Liver (tissue), 9 donors: ENCODE data around the gene DTNA. TPM values are rescaled to one million over a fixed set of nuclear protein-coding genes. Genes with fewer than 3 reads are reported as not detected.

Experiments used
- DNase-seq: peaks from one replicate; pipeline ENCODE4 v3.0.0-alpha.2; 2017; ENCODE audit warnings: low spot score
- H3K27ac ChIP-seq, 2 donors: one replicate each; pipeline ENCODE4 v1.7.0; 2013; ENCODE audit warnings: inconsistent platforms in 2 of 2, low read length in 2 of 2, control low read depth in 1 of 2, low read depth in 1 of 2, mild to moderate bottlenecking in 1 of 2
- H3K27me3 ChIP-seq, 4 donors: one replicate each; pipeline versions ENCODE4 v1.6.1 to v1.7.0; 2013; ENCODE audit warnings: low read length in 3 of 4, inconsistent platforms in 1 of 4, mild to moderate bottlenecking in 1 of 4, moderate library complexity in 1 of 4; ENCODE audit not compliant: control insufficient read depth in 4 of 4, insufficient read depth in 4 of 4
- H3K36me3 ChIP-seq, 4 donors: one replicate each; pipeline versions ENCODE4 v1.6.1 to v1.7.0; 2013; ENCODE audit warnings: low read length in 3 of 4, mild to moderate bottlenecking in 3 of 4, low read depth in 1 of 4, moderate library complexity in 1 of 4; ENCODE audit not compliant: control insufficient read depth in 4 of 4, insufficient read depth in 3 of 4
- H3K4me1 ChIP-seq, 4 donors: one replicate each; pipeline versions ENCODE4 v1.6.1 to v1.7.0; 2013; ENCODE audit warnings: low read length in 3 of 4, mild to moderate bottlenecking in 3 of 4, moderate library complexity in 1 of 4; ENCODE audit not compliant: control insufficient read depth in 4 of 4, insufficient read depth in 4 of 4
- H3K4me3 ChIP-seq, 3 donors: one replicate each; pipeline versions ENCODE4 v1.6.1 to v1.7.0; 2013; ENCODE audit warnings: low read length in 3 of 3, control low read depth in 1 of 3, low read depth in 1 of 3, mild to moderate bottlenecking in 1 of 3
- H3K9ac ChIP-seq, 2 donors: one replicate each; pipeline ENCODE4 v1.7.0; 2013; ENCODE audit warnings: low read length in 2 of 2, mild to moderate bottlenecking in 2 of 2, moderate library complexity in 2 of 2, control low read depth in 1 of 2, low read depth in 1 of 2
- H3K9me3 ChIP-seq, 4 donors: one replicate each; pipeline versions ENCODE4 v1.6.1 to v1.7.0; 2013; ENCODE audit warnings: low read length in 3 of 4; ENCODE audit not compliant: control insufficient read depth in 4 of 4
- EGR1 ChIP-seq, 2 donors: IDR thresholded peaks; 2 replicates each; pipeline ENCODE4 v1.6.1; 2016 to 2018; ENCODE audit warnings: antibody characterized with exemption in 2 of 2, low read depth in 2 of 2
- FOXA1 ChIP-seq: IDR thresholded peaks from 2 replicates; pipeline ENCODE4 v1.6.1; 2016; ENCODE audit warnings: antibody characterized with exemption
- FOXA2 ChIP-seq: IDR thresholded peaks from 2 replicates; pipeline ENCODE4 v1.6.1; 2016; ENCODE audit warnings: antibody characterized with exemption
- GABPA ChIP-seq, 2 donors: IDR thresholded peaks in 1 of 2; conservative IDR thresholded peaks in 1 of 2; 2 replicates each; pipeline ENCODE4 v1.6.1; 2016; ENCODE audit warnings: antibody characterized with exemption in 2 of 2, mild to moderate bottlenecking in 1 of 2, moderate library complexity in 1 of 2
- HNF4A ChIP-seq, 2 donors: conservative IDR thresholded peaks; 2 replicates each; pipeline ENCODE4 v1.6.1; 2016; ENCODE audit warnings: antibody characterized with exemption in 2 of 2, mild to moderate bottlenecking in 2 of 2
- HNF4G ChIP-seq: IDR thresholded peaks from 2 replicates; pipeline ENCODE4 v1.6.1; 2016; ENCODE audit warnings: antibody characterized with exemption
- JUND ChIP-seq, 2 donors: IDR thresholded peaks; 2 replicates each; pipeline ENCODE4 v1.6.1; 2016; ENCODE audit warnings: antibody characterized with exemption in 2 of 2
- MAX ChIP-seq: IDR thresholded peaks from 2 replicates; pipeline ENCODE4 v1.6.1; 2016; ENCODE audit warnings: antibody characterized with exemption
- NR2F2 ChIP-seq: IDR thresholded peaks from 2 replicates; pipeline ENCODE4 v1.6.1; 2016; ENCODE audit warnings: antibody characterized with exemption
- RAD21 ChIP-seq, 2 donors: IDR thresholded peaks; 2 replicates each; pipeline ENCODE4 v1.6.1; 2016; ENCODE audit warnings: antibody characterized with exemption in 2 of 2, mild to moderate bottlenecking in 2 of 2
- RXRA ChIP-seq, 2 donors: IDR thresholded peaks; 2 replicates each; pipeline ENCODE4 v1.6.1; 2017 to 2018; ENCODE audit warnings: antibody characterized with exemption in 2 of 2, mild to moderate bottlenecking in 1 of 2
- SP1 ChIP-seq: IDR thresholded peaks from 2 replicates; pipeline ENCODE4 v1.6.1; 2018; ENCODE audit warnings: antibody characterized with exemption, mild to moderate bottlenecking
- TAF1 ChIP-seq: conservative IDR thresholded peaks from 2 replicates; pipeline ENCODE4 v1.6.1; 2016; ENCODE audit warnings: antibody characterized with exemption, mild to moderate bottlenecking
- YY1 ChIP-seq: IDR thresholded peaks from 2 replicates; pipeline ENCODE4 v1.6.1; 2016; ENCODE audit warnings: antibody characterized with exemption, mild to moderate bottlenecking
- WGBS: extraction: QIAGEN DNeasy Blood & Tissue Kit; methylation state at CpG from one replicate; pipeline ENCODE4 v1.1.7; 2013; 5-methylcytosine and 5-hydroxymethylcytosine counted together
- polyA plus RNA-seq, 2 donors: library from polyadenylated mRNA; stranded (reverse) in 1 of 2; unstranded in 1 of 2; fragments of 200-250 nt in 1 of 2; fragments of >200 nt in 1 of 2; fragmentation: Nextera tagmentation in 1 of 2; extraction: Ambion mirVana in 1 of 2; gene quantifications; one replicate each; pipeline versions ENCODE4 v1.2.1 to v1.2.3, GENCODE V29; 2013 to 2015
- total RNA-seq, 2 donors: library from RNA; depleted of rRNA; stranded (reverse); fragments of >200 nt; gene quantifications; one replicate each; pipeline ENCODE4 v1.2.3, GENCODE V29; 2014
- TF ChIP-seq, protein P1 (sequence below): IDR thresholded peaks from 2 replicates; pipeline ENCODE4 v1.6.1; 2016; ENCODE audit warnings: antibody characterized with exemption, mild to moderate bottlenecking
- TF ChIP-seq, protein P2 (sequence below): fragments of 150-350 bp; IDR thresholded peaks from 2 replicates; pipeline ENCODE4 v1.5.1; 2017; ENCODE audit warnings: improper control_type of control experiment, low read depth, low read length; ENCODE audit not compliant: missing input control
- TF ChIP-seq, protein P3 (sequence below): IDR thresholded peaks from 2 replicates; pipeline ENCODE4 v1.6.1; 2016; ENCODE audit warnings: antibody characterized with exemption
- donor health status: healthy.
- donor health status: healthy.
- donor health status: healthy.
- donor health status: healthy.
- donor health status: healthy.

Gene DTNA
- total and polyA plus RNA-seq, 4 donors: 0.33 to 3.2 (median 1.4) TPM

DNA sequence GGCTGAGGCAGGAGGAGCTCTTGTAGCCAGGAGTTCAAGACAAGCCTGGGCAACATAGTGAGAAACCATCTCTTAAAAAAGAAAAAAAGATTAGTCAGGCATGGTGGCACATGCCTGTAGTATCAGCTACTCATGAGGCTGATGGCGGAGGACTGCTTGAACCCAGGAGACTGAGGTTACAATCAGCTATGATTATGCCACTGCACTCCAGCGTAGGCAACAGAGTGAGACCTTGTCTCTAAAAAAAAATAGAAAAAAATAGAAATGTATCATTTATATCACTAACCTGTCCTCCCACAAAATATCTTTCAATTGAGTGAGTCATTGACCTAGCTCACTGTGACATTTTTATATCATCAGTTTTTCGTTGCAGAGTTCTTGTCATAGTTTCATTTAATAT lies 152.5 kb downstream of the DTNA start:
- no peaks in the 10 kb centered on the region for H3K9me3 ChIP-seq
- no peak overlapping the region for H3K9ac ChIP-seq
- TF ChIP-seq FOXA1: no peak
- TF ChIP-seq RXRA (IDR thresholded peaks at IDR 0.05): no peak
- TF ChIP-seq HNF4G: no peak
- TF ChIP-seq SP1: no peak
- TF ChIP-seq GABPA (IDR thresholded peaks at IDR 0.05 in 1 of 2, conservative IDR thresholded peaks at IDR 0.05 in 1 of 2): no peak
- TF ChIP-seq FOXA2: no peak
- no peak for TF ChIP-seq NR2F2
- TF ChIP-seq HNF4A (conservative IDR thresholded peaks at IDR 0.05): no peak
- TF ChIP-seq RAD21 (IDR thresholded peaks at IDR 0.05): no peak
- TF ChIP-seq, protein P1, sequence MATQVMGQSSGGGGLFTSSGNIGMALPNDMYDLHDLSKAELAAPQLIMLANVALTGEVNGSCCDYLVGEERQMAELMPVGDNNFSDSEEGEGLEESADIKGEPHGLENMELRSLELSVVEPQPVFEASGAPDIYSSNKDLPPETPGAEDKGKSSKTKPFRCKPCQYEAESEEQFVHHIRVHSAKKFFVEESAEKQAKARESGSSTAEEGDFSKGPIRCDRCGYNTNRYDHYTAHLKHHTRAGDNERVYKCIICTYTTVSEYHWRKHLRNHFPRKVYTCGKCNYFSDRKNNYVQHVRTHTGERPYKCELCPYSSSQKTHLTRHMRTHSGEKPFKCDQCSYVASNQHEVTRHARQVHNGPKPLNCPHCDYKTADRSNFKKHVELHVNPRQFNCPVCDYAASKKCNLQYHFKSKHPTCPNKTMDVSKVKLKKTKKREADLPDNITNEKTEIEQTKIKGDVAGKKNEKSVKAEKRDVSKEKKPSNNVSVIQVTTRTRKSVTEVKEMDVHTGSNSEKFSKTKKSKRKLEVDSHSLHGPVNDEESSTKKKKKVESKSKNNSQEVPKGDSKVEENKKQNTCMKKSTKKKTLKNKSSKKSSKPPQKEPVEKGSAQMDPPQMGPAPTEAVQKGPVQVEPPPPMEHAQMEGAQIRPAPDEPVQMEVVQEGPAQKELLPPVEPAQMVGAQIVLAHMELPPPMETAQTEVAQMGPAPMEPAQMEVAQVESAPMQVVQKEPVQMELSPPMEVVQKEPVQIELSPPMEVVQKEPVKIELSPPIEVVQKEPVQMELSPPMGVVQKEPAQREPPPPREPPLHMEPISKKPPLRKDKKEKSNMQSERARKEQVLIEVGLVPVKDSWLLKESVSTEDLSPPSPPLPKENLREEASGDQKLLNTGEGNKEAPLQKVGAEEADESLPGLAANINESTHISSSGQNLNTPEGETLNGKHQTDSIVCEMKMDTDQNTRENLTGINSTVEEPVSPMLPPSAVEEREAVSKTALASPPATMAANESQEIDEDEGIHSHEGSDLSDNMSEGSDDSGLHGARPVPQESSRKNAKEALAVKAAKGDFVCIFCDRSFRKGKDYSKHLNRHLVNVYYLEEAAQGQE: no peak
- TF ChIP-seq, protein P2, sequence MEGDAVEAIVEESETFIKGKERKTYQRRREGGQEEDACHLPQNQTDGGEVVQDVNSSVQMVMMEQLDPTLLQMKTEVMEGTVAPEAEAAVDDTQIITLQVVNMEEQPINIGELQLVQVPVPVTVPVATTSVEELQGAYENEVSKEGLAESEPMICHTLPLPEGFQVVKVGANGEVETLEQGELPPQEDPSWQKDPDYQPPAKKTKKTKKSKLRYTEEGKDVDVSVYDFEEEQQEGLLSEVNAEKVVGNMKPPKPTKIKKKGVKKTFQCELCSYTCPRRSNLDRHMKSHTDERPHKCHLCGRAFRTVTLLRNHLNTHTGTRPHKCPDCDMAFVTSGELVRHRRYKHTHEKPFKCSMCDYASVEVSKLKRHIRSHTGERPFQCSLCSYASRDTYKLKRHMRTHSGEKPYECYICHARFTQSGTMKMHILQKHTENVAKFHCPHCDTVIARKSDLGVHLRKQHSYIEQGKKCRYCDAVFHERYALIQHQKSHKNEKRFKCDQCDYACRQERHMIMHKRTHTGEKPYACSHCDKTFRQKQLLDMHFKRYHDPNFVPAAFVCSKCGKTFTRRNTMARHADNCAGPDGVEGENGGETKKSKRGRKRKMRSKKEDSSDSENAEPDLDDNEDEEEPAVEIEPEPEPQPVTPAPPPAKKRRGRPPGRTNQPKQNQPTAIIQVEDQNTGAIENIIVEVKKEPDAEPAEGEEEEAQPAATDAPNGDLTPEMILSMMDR: no peak
- H3K27ac ChIP-seq: no peak overlapping the region
- DNase-seq: no peak
- no peaks in the 10 kb centered on the region for H3K4me1 ChIP-seq
- no peak overlapping the region for H3K4me3 ChIP-seq
- no peaks in the 10 kb centered on the region for H3K36me3 ChIP-seq
- H3K27me3 ChIP-seq: no peaks in the 10 kb centered on the region
- 93% methylated on average over 3 of the region's 3 CpGs for WGBS

DNA sequence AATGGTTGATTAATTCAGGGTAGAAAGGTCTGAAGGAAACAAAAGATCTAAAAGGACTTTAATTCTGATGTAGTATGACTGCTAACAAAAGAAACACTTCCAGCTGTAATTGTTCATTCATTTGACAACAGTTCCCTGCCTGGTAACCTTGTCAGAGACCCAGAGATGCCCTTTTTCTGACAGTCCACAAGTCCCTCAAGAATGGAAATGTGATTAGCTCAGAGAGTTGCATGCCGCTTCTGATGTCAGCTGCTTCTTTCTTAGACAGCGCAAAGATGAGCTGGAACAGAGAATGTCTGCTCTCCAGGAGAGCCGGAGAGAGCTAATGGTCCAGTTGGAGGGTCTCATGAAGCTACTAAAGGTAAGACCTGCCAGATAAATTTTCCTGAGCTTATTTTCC lies 153.6 kb downstream of the DTNA start:
- 96% methylated on average over 3 of the region's 3 CpGs for WGBS
- Histone ChIP-seq H3K27ac (no peak overlapping the region), H3K4me3 (no peak overlapping the region), H3K36me3 (no peaks in the 10 kb centered on the region), H3K4me1 (no peaks in the 10 kb centered on the region), H3K9me3 (no peaks in the 10 kb centered on the region), H3K27me3 (no peaks in the 10 kb centered on the region), H3K9ac (no peak overlapping the region)
- DNase-seq: no peak
- TF ChIP-seq EGR1 (IDR thresholded peaks at IDR 0.05; ENCODE audit: low read depth in 2 of 2) (no peak), RAD21 (IDR thresholded peaks at IDR 0.05) (no peak), YY1 (no peak), FOXA1 (no peak), NR2F2 (no peak), TAF1 (no peak), HNF4G (no peak), FOXA2 (no peak), MAX (no peak), SP1 (no peak), RXRA (IDR thresholded peaks at IDR 0.05) (no peak), JUND (IDR thresholded peaks at IDR 0.05) (no peak), HNF4A (conservative IDR thresholded peaks at IDR 0.05) (no peak), GABPA (IDR thresholded peaks at IDR 0.05 in 1 of 2, conservative IDR thresholded peaks at IDR 0.05 in 1 of 2) (no peak)
- TF ChIP-seq, protein P2: no peak
- TF ChIP-seq, protein P1: no peak
- TF ChIP-seq, protein P3, sequence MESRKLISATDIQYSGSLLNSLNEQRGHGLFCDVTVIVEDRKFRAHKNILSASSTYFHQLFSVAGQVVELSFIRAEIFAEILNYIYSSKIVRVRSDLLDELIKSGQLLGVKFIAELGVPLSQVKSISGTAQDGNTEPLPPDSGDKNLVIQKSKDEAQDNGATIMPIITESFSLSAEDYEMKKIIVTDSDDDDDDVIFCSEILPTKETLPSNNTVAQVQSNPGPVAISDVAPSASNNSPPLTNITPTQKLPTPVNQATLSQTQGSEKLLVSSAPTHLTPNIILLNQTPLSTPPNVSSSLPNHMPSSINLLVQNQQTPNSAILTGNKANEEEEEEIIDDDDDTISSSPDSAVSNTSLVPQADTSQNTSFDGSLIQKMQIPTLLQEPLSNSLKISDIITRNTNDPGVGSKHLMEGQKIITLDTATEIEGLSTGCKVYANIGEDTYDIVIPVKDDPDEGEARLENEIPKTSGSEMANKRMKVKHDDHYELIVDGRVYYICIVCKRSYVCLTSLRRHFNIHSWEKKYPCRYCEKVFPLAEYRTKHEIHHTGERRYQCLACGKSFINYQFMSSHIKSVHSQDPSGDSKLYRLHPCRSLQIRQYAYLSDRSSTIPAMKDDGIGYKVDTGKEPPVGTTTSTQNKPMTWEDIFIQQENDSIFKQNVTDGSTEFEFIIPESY: no peak
